Caco-2 (cell line): ENCODE results near the gene PAFAH1B2. TPM values are rescaled to one million over a fixed set of nuclear protein-coding genes. Genes with fewer than 3 reads are reported as not detected.

Source experiments
- BruUV-seq: library from RNA; stranded (reverse); fragments of 400-500 nt; replicated peaks from 2 replicates; lab custom pipeline; 2021; lab: Mats Ljungman, UMichigan
- CTCF ChIA-PET: fragments of 300-600 bp; sonication (Branson Sonifier 250); formaldehyde crosslinking; loops from one replicate; lab custom pipeline; 2022; ENCODE audit warnings: antibody characterized with exemption; lab: Charles Lee
- POLR2A ChIA-PET: fragments of 300-600 bp; sonication (Branson Sonifier 250); formaldehyde crosslinking; loops from one replicate; lab custom pipeline; 2022; ENCODE audit warnings: antibody characterized with exemption; lab: Charles Lee
- DNase-seq, 2 experiments: peaks; one replicate each; pipeline versions ENCODE4 v3.0.0 to v3.0.0-alpha.2; 2020 to 2022
- H3K27me3 ChIP-seq: replicated peaks from 2 replicates; pipeline ENCODE4 v1.6.0; 2011; ENCODE audit warnings: low read length; ENCODE audit not compliant: control insufficient read depth, insufficient read depth
- H3K36me3 ChIP-seq: 2 replicates; pipeline ENCODE4 v1.5.1; 2011; ENCODE audit warnings: low read length; ENCODE audit not compliant: control insufficient read depth, insufficient read depth
- H3K4me1 ChIP-seq: fragments of 250-450 bp; sonication (Bioruptor Pico); 2 replicates; pipeline ENCODE4 v1.5.1; 2020; ENCODE audit warnings: mild to moderate bottlenecking
- H3K4me3 ChIP-seq: 2 replicates; pipeline ENCODE4 v1.5.1; 2011; ENCODE audit warnings: low read depth, mild to moderate bottlenecking, control low read depth, low read length
- H3K9me3 ChIP-seq: fragments of 250-450 bp; sonication (Bioruptor Pico); 2 replicates; pipeline ENCODE4 v1.5.1; 2020; ENCODE audit warnings: mild to moderate bottlenecking, moderate library complexity
- H3K27ac Mint-ChIP-seq: one replicate; pipeline ENCODE4 v1.8.0; 2022; ENCODE audit warnings: mixed read lengths; ENCODE audit not compliant: unreplicated experiment
- H3K27me3 Mint-ChIP-seq: one replicate; pipeline ENCODE4 v1.8.0; 2022; ENCODE audit warnings: mixed read lengths; ENCODE audit not compliant: insufficient read depth, unreplicated experiment
- H3K36me3 Mint-ChIP-seq: one replicate; pipeline ENCODE4 v1.8.0; 2022; ENCODE audit warnings: mild to moderate bottlenecking, mixed read lengths; ENCODE audit not compliant: insufficient read depth, unreplicated experiment
- H3K4me1 Mint-ChIP-seq: one replicate; pipeline ENCODE4 v1.8.0; 2022; ENCODE audit warnings: low read depth, mixed read lengths; ENCODE audit not compliant: unreplicated experiment
- H3K4me3 Mint-ChIP-seq: one replicate; pipeline ENCODE4 v1.8.0; 2022; ENCODE audit warnings: mild to moderate bottlenecking, moderate library complexity, mixed read lengths; ENCODE audit not compliant: unreplicated experiment
- H3K9me3 Mint-ChIP-seq: one replicate; pipeline ENCODE4 v1.8.0; 2022; ENCODE audit warnings: mixed read lengths; ENCODE audit not compliant: unreplicated experiment
- CTCF ChIP-seq, 2 experiments: fragments of 200-600 bp in 1 of 2; IDR thresholded peaks; 1 replicate in 1 of 2; 2 replicates in 1 of 2; pipeline versions ENCODE4 v1.5.1 to v1.8.0; 2011 to 2022; ENCODE audit warnings: antibody characterized with exemption in 1 of 2, control low read depth in 1 of 2, inconsistent platforms in 1 of 2, low read depth in 1 of 2, low read length in 1 of 2, mild to moderate bottlenecking in 1 of 2, moderate library complexity in 1 of 2; ENCODE audit not compliant: insufficient read depth in 1 of 2, severe bottlenecking in 1 of 2, unreplicated experiment in 1 of 2
- intact Hi-C: fragments of 100-400 bp; cut with micrococcal nuclease; formaldehyde crosslinking; loops from one replicate; pipeline ENCODE4 v1.10.0; 2022; ENCODE audit not compliant: unreplicated experiment
- total RNA-seq: library from RNA; stranded (reverse); gene quantifications from 2 replicates; pipeline ENCODE4 v1.2.3, GENCODE V29; 2022

Gene PAFAH1B2
- total RNA-seq, 1 experiment from 2014 or later: 167 TPM

DNA sequence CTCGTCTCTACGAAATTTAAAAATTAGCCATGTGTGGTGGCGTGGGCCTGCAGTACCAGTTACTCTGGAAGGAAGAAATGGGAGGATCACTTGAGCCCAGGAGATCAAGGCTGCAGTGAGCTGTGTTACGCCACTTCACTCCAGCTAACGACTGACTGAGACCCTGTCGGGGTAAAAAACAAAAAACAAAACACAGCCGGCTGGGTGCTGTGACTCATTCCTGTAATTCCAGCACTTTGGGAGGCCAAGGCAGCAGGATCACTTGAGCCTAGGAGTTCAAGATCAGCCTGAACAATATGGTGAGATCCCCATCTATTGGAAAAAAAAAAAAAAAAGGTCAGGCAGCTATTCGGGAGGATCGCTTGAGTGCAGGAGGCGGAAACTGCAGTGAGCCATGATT lies 2.4 kb downstream of the PAFAH1B2 start:
- TF ChIP-seq CTCF (IDR thresholded peaks at IDR 0.05; ENCODE audit: insufficient read depth in 1 of 2, low read depth in 1 of 2, low read length in 1 of 2, severe bottlenecking in 1 of 2, unreplicated experiment in 1 of 2): no peak
- no peaks in the 10 kb centered on the region for H3K9me3 Mint-ChIP-seq
- Histone ChIP-seq H3K4me1 (peaks cover 6% of the 10 kb centered on the region; the same call in 1 of the 2 replicates), H3K9me3 (no peaks in the 10 kb centered on the region), H3K4me3 (no peak overlapping the region), H3K27me3 (no peaks in the 10 kb centered on the region), H3K36me3 (peaks cover 4% of the 10 kb centered on the region; the same call in 1 of the 2 replicates)
- POLR2A ChIA-PET: interaction anchor here (0.7 to 1.9 kb wide), 2 partner anchors 32 to 257 kb away, joined by 5 to 9 read pairs; partner anchors contain the start of gene SIDT2
- H3K36me3 Mint-ChIP-seq: peaks cover 77% of the 10 kb centered on the region
- peak overlapping the region; percentile 95 for H3K27ac Mint-ChIP-seq
- DNase-seq: no peak
- intact Hi-C loops: no loop called here
- peaks cover 6% of the 10 kb centered on the region for H3K4me1 Mint-ChIP-seq
- BruUV-seq: no TSS peak
- H3K4me3 Mint-ChIP-seq: peak overlapping the region; percentile 98
- CTCF ChIA-PET: no interaction called here
- no peaks in the 10 kb centered on the region for H3K27me3 Mint-ChIP-seq

- Histone ChIP-seq H3K9me3 (no peaks in the 10 kb centered on the region), H3K4me1 (no peaks in the 10 kb centered on the region; the same call in 1 of the 2 replicates), H3K4me3 (no peak overlapping the region), H3K36me3 (peaks cover 3% of the 10 kb centered on the region; the same call in 1 of the 2 replicates), H3K27me3 (no peaks in the 10 kb centered on the region)
- no peak overlapping the region for H3K27ac Mint-ChIP-seq
- ChIA-PET CTCF (interaction anchor here (0.8 kb wide), 1 partner anchor 28 kb away, joined by 3 read pairs; no protein-coding TSS in a partner anchor), POLR2A (no interaction called here)
- H3K27me3 Mint-ChIP-seq: no peaks in the 10 kb centered on the region
- no peak for DNase-seq
- TF ChIP-seq CTCF (IDR thresholded peaks at IDR 0.05; ENCODE audit: insufficient read depth in 1 of 2, low read depth in 1 of 2, low read length in 1 of 2, severe bottlenecking in 1 of 2, unreplicated experiment in 1 of 2): no peak
- BruUV-seq: no TSS peak
- peaks cover 93% of the 10 kb centered on the region for H3K36me3 Mint-ChIP-seq
- H3K9me3 Mint-ChIP-seq: no peaks in the 10 kb centered on the region
- intact Hi-C loops: no loop called here
- H3K4me3 Mint-ChIP-seq: no peak overlapping the region
- no peaks in the 10 kb centered on the region for H3K4me1 Mint-ChIP-seq
Measured at GRCh38 chr11:117152066-117152465, 8.0 kb downstream of the PAFAH1B2 start.

DNA sequence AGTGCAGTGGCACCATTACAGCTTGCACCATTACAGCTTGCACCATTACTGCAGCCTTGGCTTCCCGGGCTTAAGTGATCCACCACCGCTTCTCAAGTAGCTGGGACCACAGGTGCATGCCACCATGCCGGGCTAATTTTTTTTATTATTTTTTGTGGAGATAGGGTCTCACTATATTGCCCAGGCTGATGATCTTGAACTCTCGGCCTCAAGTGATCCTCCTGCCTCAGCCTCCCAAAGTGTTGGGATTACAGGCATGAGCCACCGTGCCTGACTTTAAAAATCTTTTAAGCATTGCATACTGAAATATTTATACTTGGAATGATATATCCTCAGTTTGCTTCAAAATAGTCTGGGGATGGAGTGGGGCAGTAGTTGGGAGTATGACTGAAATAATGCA lies 10.4 kb downstream of the PAFAH1B2 start:
- Mint-ChIP-seq H3K27me3 (no peaks in the 10 kb centered on the region), H3K4me1 (no peaks in the 10 kb centered on the region), H3K9me3 (no peaks in the 10 kb centered on the region), H3K4me3 (no peak overlapping the region), H3K27ac (no peak overlapping the region), H3K36me3 (peaks cover 92% of the 10 kb centered on the region)
- H3K4me3 ChIP-seq: no peak overlapping the region
- TF ChIP-seq CTCF (IDR thresholded peaks at IDR 0.05; ENCODE audit: insufficient read depth in 1 of 2, low read depth in 1 of 2, low read length in 1 of 2, severe bottlenecking in 1 of 2, unreplicated experiment in 1 of 2): no peak
- H3K9me3 ChIP-seq: no peaks in the 10 kb centered on the region
- no peaks in the 10 kb centered on the region for H3K27me3 ChIP-seq
- no TSS peak for BruUV-seq
- no peak for DNase-seq
- ChIA-PET CTCF (interaction anchor here (0.6 kb wide), 1 partner anchor 257 kb away, joined by 3 read pairs; no protein-coding TSS in a partner anchor), POLR2A (interaction anchor here (0.6 kb wide), 1 partner anchor 24 kb away, joined by 3 read pairs; the partner anchor contains the start of gene SIDT2)
- H3K4me1 ChIP-seq: no peaks in the 10 kb centered on the region
- H3K36me3 ChIP-seq: peaks cover 3% of the 10 kb centered on the region; the same call in 1 of the 2 replicates
- intact Hi-C loops: no loop called here
